ENCODE measurements around the gene DNAJC11.

- TF ChIP-seq GATA3 (IDR thresholded peaks at IDR 0.05; ENCODE audit: low read depth, low read length) (no peak), GATA2 (IDR thresholded peaks at IDR 0.05; ENCODE audit: low read depth, low read length) (no peak)
These were observed 110.0 kb downstream of the DNAJC11 start for GRCh38 chr1:6591644-6592043.

Data from SH-SY5Y (cell line).